SK-N-SH treated with all-trans-retinoic acid at 6 μM for 48 hours (cell line): ENCODE results near the gene NOXA1.

Source experiments
- ATAC-seq: fragments of 200-7000 bp; cut with Tn5 transposase; 3 replicates; pipeline ENCODE4 v1.9.1; 2020; ENCODE audit warnings: mild to moderate bottlenecking, moderate library complexity
- ARNTL ChIP-seq: fragments of 450-650 bp; formaldehyde crosslinking; IDR thresholded peaks from 2 replicates; pipeline ENCODE4 v1.5.0; 2020; ENCODE audit warnings: low read depth, mild to moderate bottlenecking, moderate library complexity, borderline replicate concordance
- CREB5 ChIP-seq: fragments of 250-450 bp; sonication (Bioruptor Pico); IDR thresholded peaks from 2 replicates; pipeline ENCODE4 v1.5.1; 2020; ENCODE audit warnings: low read depth, mild to moderate bottlenecking, moderate library complexity
- CSDC2 ChIP-seq: fragments of 250-450 bp; sonication (Bioruptor Pico); IDR thresholded peaks from 2 replicates; pipeline ENCODE4 v1.5.0; 2020; ENCODE audit warnings: mild to moderate bottlenecking, moderate library complexity
- GLIS3 ChIP-seq: fragments of 250-450 bp; sonication (Bioruptor Pico); IDR thresholded peaks from 2 replicates; pipeline ENCODE4 v1.5.0; 2020; ENCODE audit warnings: mild to moderate bottlenecking, moderate library complexity
- OSR1 ChIP-seq: fragments of 250-450 bp; sonication (Bioruptor Pico); IDR thresholded peaks from 2 replicates; pipeline ENCODE4 v1.8.0; 2022; ENCODE audit warnings: moderate library complexity, mild to moderate bottlenecking, inconsistent platforms
- PATZ1 ChIP-seq: fragments of 250-450 bp; sonication (Bioruptor Pico); IDR thresholded peaks from 2 replicates; pipeline ENCODE4 v1.8.0; 2020; ENCODE audit warnings: mild to moderate bottlenecking, moderate library complexity, borderline replicate concordance
- POU6F1 ChIP-seq: fragments of 250-450 bp; sonication (Bioruptor Pico); IDR thresholded peaks from 2 replicates; pipeline ENCODE4 v1.8.0; 2021; ENCODE audit warnings: low read depth, mild to moderate bottlenecking, moderate library complexity, borderline replicate concordance
- SNAI2 ChIP-seq: fragments of 250-450 bp; sonication (Bioruptor Pico); IDR thresholded peaks from 2 replicates; pipeline ENCODE4 v1.5.0; 2020; ENCODE audit warnings: mild to moderate bottlenecking, moderate library complexity
- TCF4 ChIP-seq: fragments of 250-450 bp; sonication (Bioruptor Pico); IDR thresholded peaks from 2 replicates; pipeline ENCODE4 v1.8.0; 2021; ENCODE audit warnings: mild to moderate bottlenecking, moderate library complexity, borderline replicate concordance
- TOX ChIP-seq: fragments of 250-450 bp; sonication (Bioruptor Pico); IDR thresholded peaks from 2 replicates; pipeline ENCODE4 v1.8.0; 2021; ENCODE audit warnings: mild to moderate bottlenecking, moderate library complexity, borderline replicate concordance
- TSHZ2 ChIP-seq: fragments of 250-450 bp; sonication (Bioruptor Pico); IDR thresholded peaks from 2 replicates; pipeline ENCODE4 v1.5.0; 2020; ENCODE audit warnings: mild to moderate bottlenecking, moderate library complexity
- ZC3H10 ChIP-seq: fragments of 250-450 bp; sonication (Bioruptor Pico); IDR thresholded peaks from 2 replicates; pipeline ENCODE4 v1.5.1; 2021; ENCODE audit warnings: mild to moderate bottlenecking, moderate library complexity
- ZFP3 ChIP-seq: fragments of 250-450 bp; sonication (Bioruptor Pico); IDR thresholded peaks from 2 replicates; pipeline ENCODE4 v1.5.0; 2020; ENCODE audit warnings: mild to moderate bottlenecking, moderate library complexity
- ZFP30 ChIP-seq: fragments of 450-650 bp; formaldehyde crosslinking; IDR thresholded peaks from 2 replicates; pipeline ENCODE4 v1.5.0; 2022; ENCODE audit warnings: mild to moderate bottlenecking, moderate library complexity
- ZNF565 ChIP-seq: fragments of 450-650 bp; formaldehyde crosslinking; conservative IDR thresholded peaks from 2 replicates; pipeline ENCODE4 v1.5.0; 2020; ENCODE audit warnings: low read depth, mild to moderate bottlenecking, moderate library complexity
- ZNF70 ChIP-seq: fragments of 450-650 bp; formaldehyde crosslinking; IDR thresholded peaks from 2 replicates; pipeline ENCODE4 v1.5.0; 2020; ENCODE audit warnings: mild to moderate bottlenecking, moderate library complexity
- ZNF8 ChIP-seq: fragments of 450-650 bp; formaldehyde crosslinking; IDR thresholded peaks from 2 replicates; pipeline ENCODE4 v1.5.0; 2020; ENCODE audit warnings: mild to moderate bottlenecking, moderate library complexity

NOXA1 gene

GRCh38 chr9:137459152-137459600 lies 36.0 kb downstream of the NOXA1 start, which contains the start of gene NSMF:
TSS of gene NSMF (minus strand) at chr9:137459334. CDS start at chr9:137459102, 232 bp downstream.
- TF ChIP-seq GLIS3 (no peak), TOX (no peak), ZFP3 (CRISPR knock-in tag) (0 out of 2 replicates have a peak, but pooled peaks have one; percentile 41), TSHZ2 (CRISPR knock-in tag) (0 out of 2 replicates have a peak, but pooled peaks have one; percentile 53), ZNF565 (no peak), CSDC2 (CRISPR knock-in tag) (peak; percentile 70; the same call in 1 of the 2 replicates)
- TF ChIP-seq, all 23 proteins: peak for 3
- peak; percentile 73 for ATAC-seq

- peak; percentile 11 for ATAC-seq
- TF ChIP-seq TOX (no peak), PATZ1 (no peak), TCF4 (CRISPR knock-in tag) (no peak), CREB5 (CRISPR knock-in tag) (no peak)
- TF ChIP-seq, all 23 proteins: peak for 0
Measured at GRCh38 chr9:137459601-137460362, 36.6 kb downstream of the NOXA1 start.

- TF ChIP-seq ZFP30 (CRISPR knock-in tag) (no peak), OSR1 (CRISPR knock-in tag) (no peak), PATZ1 (no peak), POU6F1 (CRISPR knock-in tag) (no peak), CREB5 (CRISPR knock-in tag) (no peak), ZNF8 (CRISPR knock-in tag) (no peak), ZNF70 (no peak), ARNTL (CRISPR knock-in tag) (no peak), ZC3H10 (CRISPR knock-in tag) (no peak), SNAI2 (CRISPR knock-in tag) (no peak), TCF4 (CRISPR knock-in tag) (no peak)
- no peak for ATAC-seq
Measured at GRCh38 chr9:137460363-137461315, 37.4 kb downstream of the NOXA1 start.
